ENCODE measurements around the gene BAHCC1.
A peak's percentile ranks its signal among the peaks of the same experiment; 100 is the strongest.
"Not testable (repeated sequence)": the region's sequence is repeated elsewhere in the genome, so short reads cannot be mapped to it uniquely, and the experiment has no call there.

The BAHCC1 gene

DNA sequence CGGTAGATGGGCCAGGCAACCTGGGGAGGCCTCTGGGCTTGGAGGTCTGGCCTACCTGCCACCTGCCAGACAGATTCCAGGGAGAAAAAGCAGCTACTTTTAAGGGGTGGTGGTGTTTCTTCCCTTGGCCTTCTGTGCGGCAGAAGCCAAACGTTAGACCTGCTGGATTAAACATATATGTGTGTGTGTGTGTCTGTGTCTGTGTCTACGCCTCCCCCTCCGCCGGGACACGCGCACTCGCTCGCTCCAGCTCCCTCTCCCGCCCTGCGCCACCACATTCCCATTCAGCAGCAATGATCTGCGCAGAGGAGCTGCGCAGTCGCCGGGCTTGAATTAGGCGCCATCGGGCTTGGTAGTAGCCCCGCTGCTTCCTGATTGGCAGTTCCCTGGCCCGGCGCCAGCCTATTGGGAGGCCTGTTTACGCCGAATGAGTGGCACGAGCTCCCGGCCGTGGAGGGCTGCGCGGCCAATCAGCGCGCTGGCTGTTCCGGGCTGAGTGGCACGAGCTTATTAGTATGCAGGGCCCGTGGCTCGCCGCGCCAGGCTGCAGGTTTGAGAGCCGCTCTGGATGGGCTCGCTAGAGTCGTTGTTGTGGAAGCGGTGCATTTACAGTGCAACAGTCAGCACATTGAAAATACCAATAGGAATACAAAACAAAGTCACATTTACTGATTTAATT, at the start of gene BAHCC1:
TSS of gene BAHCC1 (plus strand) at position 537 of the 679 bp plus-strand sequence. CDS start 4,283 bp downstream, outside the sequence.
- peak; percentile 87 to 94 for DNase-seq (ENCODE audit: low read depth in 2 of 2)

GRCh38 chr17:81346090-81346907, 49.0 kb upstream of the BAHCC1 start:
- DNase-seq (ENCODE audit: low read depth in 2 of 2) = peak; percentile 89 to 95

GRCh38 chr17:81346908-81347349, 48.3 kb upstream of the BAHCC1 start:
- no peak for DNase-seq (ENCODE audit: low read depth in 2 of 2)

DNA sequence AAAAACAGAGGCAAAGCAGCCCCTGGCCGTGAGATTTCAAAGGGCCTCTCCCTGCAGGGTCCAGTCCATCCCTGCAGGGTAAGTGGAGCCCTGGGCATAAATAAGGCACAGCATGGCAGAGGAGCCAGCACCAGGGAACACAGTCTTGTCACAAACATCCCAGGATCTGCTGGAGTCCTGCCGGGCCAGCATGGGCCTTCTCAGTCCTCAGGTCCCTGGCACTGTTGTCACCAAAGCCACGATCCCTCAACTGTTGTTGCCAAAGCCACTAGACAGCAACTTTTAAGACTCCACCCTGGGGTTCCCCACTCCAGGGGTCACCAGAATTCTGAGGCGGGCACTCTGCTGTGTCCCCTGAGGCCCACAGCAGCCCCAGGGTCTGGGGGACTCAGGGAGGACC, 47.8 kb upstream of the BAHCC1 start:
- DNase-seq (ENCODE audit: low read depth in 2 of 2) = no peak

GRCh38 chr17:81348097-81349055, 46.9 kb upstream of the BAHCC1 start:
- no peak for DNase-seq (ENCODE audit: low read depth in 2 of 2)

GRCh38 chr17:81349397-81350319, 45.6 kb upstream of the BAHCC1 start:
- no peak for DNase-seq (ENCODE audit: low read depth in 2 of 2)

DNA sequence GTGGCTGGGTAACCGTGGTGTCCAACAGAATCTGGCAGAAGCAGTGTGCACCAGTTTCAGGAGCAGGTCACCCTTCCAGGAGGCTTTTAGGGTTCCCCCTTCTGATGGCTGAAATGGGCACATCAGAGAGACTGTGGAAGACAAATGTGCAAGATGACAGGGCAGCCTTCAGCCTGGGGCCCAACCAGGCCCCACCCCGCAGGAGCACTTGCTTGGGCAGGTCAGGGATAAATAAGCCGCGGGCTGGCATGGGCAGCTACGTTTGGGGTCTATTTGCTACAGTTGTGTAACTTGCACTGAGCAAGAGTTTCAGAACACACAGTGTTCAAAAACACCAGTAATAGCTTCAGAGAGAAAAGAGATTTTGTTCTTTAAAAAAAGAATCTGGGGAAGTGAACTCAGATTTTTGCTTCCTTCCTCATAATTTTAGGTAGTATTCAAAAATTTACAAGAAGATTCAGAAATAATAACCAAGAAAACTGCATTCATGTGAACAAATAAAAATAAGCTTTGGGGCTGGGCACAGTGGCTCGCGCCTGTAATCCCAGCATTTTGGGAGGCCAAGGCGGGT, 44.9 kb upstream of the BAHCC1 start:
- no peak for DNase-seq (ENCODE audit: low read depth in 2 of 2)

- not testable (repeated sequence) for DNase-seq (ENCODE audit: low read depth in 2 of 2)
Observed at GRCh38 chr17:81351329-81352052, 43.8 kb upstream of the BAHCC1 start.

DNA sequence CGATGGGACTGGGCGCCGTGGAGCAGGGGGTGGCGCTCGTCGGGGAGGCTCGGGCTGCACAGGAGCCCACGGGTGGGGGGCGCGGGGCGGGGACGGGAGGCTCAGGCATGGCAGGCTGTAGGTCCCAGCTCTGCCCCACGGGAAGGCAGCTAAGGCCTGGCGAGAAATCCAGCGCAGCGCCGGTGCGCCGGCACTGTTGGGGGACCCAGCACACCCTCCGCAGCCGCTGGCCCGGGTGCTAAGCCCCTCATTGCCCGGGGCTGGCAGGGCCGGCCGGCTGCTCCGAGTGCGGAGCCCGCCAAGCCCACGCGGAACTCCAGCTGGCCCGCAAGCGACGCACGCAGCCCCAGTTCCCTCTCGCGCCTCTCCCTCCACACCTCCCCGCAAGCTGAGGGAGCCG, 43.2 kb upstream of the BAHCC1 start:
- DNase-seq (ENCODE audit: low read depth in 2 of 2) = not testable (repeated sequence)

DNA sequence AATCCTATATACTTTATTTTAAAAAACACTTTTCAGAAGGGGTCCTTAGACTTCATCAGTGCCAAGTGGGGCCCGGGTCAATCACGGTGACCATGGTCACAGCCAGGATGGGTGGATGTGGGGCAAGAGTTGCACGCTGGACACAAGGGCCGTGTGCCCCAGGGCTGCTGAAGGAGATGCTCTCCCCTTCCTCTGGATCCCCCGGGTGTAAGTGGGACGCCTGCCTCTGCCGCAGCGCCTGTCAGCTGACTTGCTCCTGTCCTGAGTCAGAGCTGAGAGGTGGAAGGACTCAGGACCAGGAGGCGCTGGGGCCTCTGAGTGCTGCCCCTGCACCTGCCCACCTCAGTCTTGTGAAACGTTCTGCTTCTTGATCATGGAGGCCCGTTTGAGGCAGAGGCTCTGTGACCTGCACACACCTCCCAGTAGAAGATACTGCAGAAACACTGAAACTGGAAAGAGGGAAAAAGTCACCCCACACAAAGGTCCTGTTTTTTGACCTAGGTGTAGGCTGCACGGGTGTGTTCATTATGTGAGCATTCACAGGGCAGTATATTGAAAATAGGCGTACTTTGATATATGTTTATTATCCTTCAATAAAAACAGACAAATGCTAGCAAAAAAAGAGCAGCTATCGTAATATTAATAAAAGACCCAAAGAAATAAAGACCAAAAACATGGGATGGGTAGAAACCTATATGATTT, 40.9 kb upstream of the BAHCC1 start:
- DNase-seq (ENCODE audit: low read depth in 2 of 2) = no peak

DNA sequence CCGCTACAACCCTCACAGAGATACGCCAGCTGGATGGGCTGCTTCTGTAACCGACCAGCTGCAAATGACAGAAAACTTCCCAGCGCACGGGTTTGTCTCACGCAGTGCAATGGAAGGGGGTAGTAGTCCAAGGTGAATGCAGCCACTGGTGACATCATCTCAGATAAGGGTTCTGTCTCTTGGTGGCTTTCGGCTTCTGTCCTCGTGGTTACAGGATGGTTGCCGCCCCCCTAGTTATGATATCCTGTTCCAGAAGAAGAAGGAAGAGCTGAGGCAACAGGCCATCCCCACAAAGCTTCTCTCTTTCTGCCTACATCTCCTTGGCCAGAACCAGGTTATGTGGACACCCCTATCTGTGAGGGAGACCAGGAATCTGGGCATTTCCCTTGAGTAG, 40.3 kb upstream of the BAHCC1 start:
- DNase-seq (ENCODE audit: low read depth in 2 of 2) = no peak

GRCh38 chr17:81359218-81359617, 36.0 kb upstream of the BAHCC1 start:
- DNase-seq (ENCODE audit: low read depth in 2 of 2) = no peak

DNA sequence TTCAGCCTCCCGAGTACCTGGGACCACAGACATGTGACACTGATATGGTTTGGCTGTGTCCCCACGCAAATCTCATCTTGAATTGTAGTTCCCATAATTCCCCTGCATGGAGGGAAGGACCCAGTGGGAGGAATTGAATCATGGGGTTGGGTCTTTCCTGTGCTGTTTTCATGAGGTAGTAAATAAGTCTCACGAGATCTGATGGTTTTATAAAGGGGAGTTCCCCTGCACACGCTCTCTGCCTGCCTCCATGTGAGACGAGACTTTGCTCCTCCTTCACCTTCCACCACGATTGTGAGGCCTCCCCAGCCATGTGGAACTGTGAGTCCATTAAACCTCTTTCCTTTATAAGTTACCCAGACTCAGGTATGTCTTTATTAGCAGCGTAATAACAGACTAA, 33.3 kb upstream of the BAHCC1 start:
- DNase-seq (ENCODE audit: low read depth in 2 of 2) = not testable (repeated sequence)

- no peak for DNase-seq (ENCODE audit: low read depth in 2 of 2)
Observed at GRCh38 chr17:81364278-81365147, 30.7 kb upstream of the BAHCC1 start.

GRCh38 chr17:81365148-81365600, 30.1 kb upstream of the BAHCC1 start:
- DNase-seq (ENCODE audit: low read depth in 2 of 2) = peak in 1 of 2 donors; percentile 42

GRCh38 chr17:81365601-81366585, 29.4 kb upstream of the BAHCC1 start:
- no peak for DNase-seq (ENCODE audit: low read depth in 2 of 2)

DNA sequence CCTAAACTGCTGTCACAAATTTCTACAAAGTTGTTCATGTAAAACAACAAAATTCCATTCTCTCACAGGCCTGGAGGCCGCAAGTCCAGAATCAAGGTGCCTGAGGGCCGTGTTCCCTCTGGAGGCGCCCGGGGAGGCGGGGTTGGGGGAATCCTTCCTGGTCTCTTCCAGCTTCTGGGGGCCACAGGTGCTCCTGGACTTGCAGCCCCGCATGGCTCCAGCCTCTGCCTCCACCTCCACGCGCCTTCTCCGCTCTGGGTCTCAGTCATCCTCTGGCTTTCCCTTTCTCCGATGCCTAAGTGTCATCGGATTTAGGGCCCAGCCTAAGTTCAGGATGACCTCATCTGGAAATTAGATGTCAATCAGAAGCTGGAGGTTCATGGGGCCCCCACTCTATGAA, 28.6 kb upstream of the BAHCC1 start:
- no peak for DNase-seq (ENCODE audit: low read depth in 2 of 2)

All from stimulated activated CD4-positive, alpha-beta T cell treated with anti-CD3 and anti-CD28 coated beads, Interleukin-15, amount 100 ng/mL, for 48 hours (primary cell).